Neural cell (in vitro differentiated cells): ENCODE measurements around the gene MAP1LC3A. TPM values are rescaled to one million over a fixed set of nuclear protein-coding genes. Genes with fewer than 3 reads are reported as not detected.

Experiments used
- H2AFZ ChIP-seq: fragments of 200-600, 300-800 bp; sonication (generic), shearing (Covaris generic); 2 replicates; pipeline ENCODE4 v1.6.0; 2014; ENCODE audit warnings: low read depth, mild to moderate bottlenecking, antibody characterized with exemption, low read length, moderate library complexity
- H3F3A ChIP-seq: fragments of 200-600 bp; shearing (Covaris generic); 2 replicates; pipeline ENCODE4 v1.6.1; 2016; ENCODE audit warnings: mild to moderate bottlenecking, moderate library complexity, mixed read lengths, antibody characterized with exemption, low read length; ENCODE audit not compliant: insufficient read depth, poor library complexity, severe bottlenecking
- H3K27ac ChIP-seq: fragments of 200-600, 300-800 bp; sonication (generic), shearing (Covaris generic); 2 replicates; pipeline ENCODE4 v1.5.1; 2014; ENCODE audit warnings: mild to moderate bottlenecking, low read length, moderate library complexity
- H3K27me3 ChIP-seq: fragments of 300-800, 200-600 bp; sonication (generic), shearing (Covaris generic); 2 replicates; pipeline ENCODE4 v1.6.0; 2014; ENCODE audit warnings: mild to moderate bottlenecking, low read depth, low read length, moderate library complexity; ENCODE audit not compliant: insufficient read depth
- H3K36me3 ChIP-seq: fragments of 300-800, 200-600 bp; sonication (generic), shearing (Covaris generic); 2 replicates; pipeline ENCODE4 v1.5.1; 2014; ENCODE audit warnings: mild to moderate bottlenecking, antibody characterized with exemption, low read length, moderate library complexity; ENCODE audit not compliant: insufficient read depth
- H3K4me2 ChIP-seq: fragments of 300-800, 200-600 bp; sonication (generic), shearing (Covaris generic); 2 replicates; pipeline ENCODE4 v1.6.0; 2014; ENCODE audit warnings: mild to moderate bottlenecking, low read length
- H3K4me3 ChIP-seq: fragments of 300-800, 200-600 bp; sonication (generic), shearing (Covaris generic); 2 replicates; pipeline ENCODE4 v1.5.1; 2014; ENCODE audit warnings: mild to moderate bottlenecking, low read length, moderate library complexity
- H3K79me2 ChIP-seq: fragments of 200-600 bp; shearing (Covaris generic); replicated peaks from 2 replicates; pipeline ENCODE4 v1.6.0; 2014; ENCODE audit warnings: mild to moderate bottlenecking, low read length, moderate library complexity; ENCODE audit not compliant: insufficient read depth
- H3K9ac ChIP-seq: fragments of 300-800, 200-600 bp; sonication (generic), shearing (Covaris generic); 2 replicates; pipeline ENCODE4 v1.6.1; 2016; ENCODE audit warnings: mild to moderate bottlenecking, low read length, mixed read lengths
- H3K9me2 ChIP-seq: fragments of 200-600 bp; shearing (Covaris generic); 2 replicates; pipeline ENCODE4 v1.6.1; 2016; ENCODE audit warnings: mild to moderate bottlenecking, low read length, mixed read lengths; ENCODE audit not compliant: insufficient read depth
- H3K9me3 ChIP-seq: fragments of 200-600, 300-800 bp; sonication (generic), shearing (Covaris generic); 2 replicates; pipeline ENCODE4 v1.6.1; 2016; ENCODE audit warnings: mild to moderate bottlenecking, mixed run types, low read length, moderate library complexity, mixed read lengths
- H4K20me1 ChIP-seq: fragments of 200-600 bp; shearing (Covaris generic); 2 replicates; pipeline ENCODE4 v1.6.1; 2016; ENCODE audit warnings: mild to moderate bottlenecking, mixed run types; ENCODE audit not compliant: insufficient read depth
- EP300 ChIP-seq: fragments of 450-650 bp; conservative IDR thresholded peaks from 2 replicates; pipeline ENCODE4 v1.6.1; 2014; ENCODE audit warnings: antibody characterized with exemption, mild to moderate bottlenecking, moderate library complexity; ENCODE audit not compliant: poor library complexity, severe bottlenecking
- EZH2 ChIP-seq: fragments of 200-600, 300-800 bp; shearing (Covaris generic), sonication (generic); IDR thresholded peaks from 2 replicates; pipeline ENCODE4 v1.6.1; 2014; ENCODE audit warnings: antibody characterized with exemption, low read length, borderline replicate concordance, mild to moderate bottlenecking; ENCODE audit not compliant: insufficient read depth, poor library complexity, severe bottlenecking
- MXI1 ChIP-seq: fragments of 450-650 bp; conservative IDR thresholded peaks from 2 replicates; pipeline ENCODE4 v1.6.1; 2014; ENCODE audit warnings: antibody characterized with exemption, mild to moderate bottlenecking; ENCODE audit not compliant: poor library complexity, severe bottlenecking
- POLR2AphosphoS5 ChIP-seq: IDR thresholded peaks from 2 replicates; pipeline ENCODE4 v1.6.1; 2012
- RAD21 ChIP-seq: fragments of 450-650 bp; conservative IDR thresholded peaks from 2 replicates; pipeline ENCODE4 v1.6.1; 2014; ENCODE audit warnings: antibody characterized with exemption, mild to moderate bottlenecking, moderate library complexity
- SMC3 ChIP-seq: fragments of 450-650 bp; conservative IDR thresholded peaks from 2 replicates; pipeline ENCODE4 v1.6.1; 2014; ENCODE audit warnings: antibody characterized with exemption, mild to moderate bottlenecking, moderate library complexity; ENCODE audit not compliant: poor library complexity
- TAF1 ChIP-seq: IDR thresholded peaks from 2 replicates; pipeline ENCODE4 v1.6.1; 2012; ENCODE audit warnings: low read depth
- polyA plus RNA-seq: library from polyadenylated mRNA; depleted of rRNA; stranded (reverse); fragments of >200 nt; gene quantifications from 2 replicates; pipeline ENCODE4 v1.2.3, GENCODE V29; 2014
- TF ChIP-seq, protein P1 (sequence below): IDR thresholded peaks from 2 replicates; pipeline ENCODE4 v1.6.1; 2012; ENCODE audit warnings: borderline replicate concordance
- TF ChIP-seq, protein P2 (sequence below): fragments of 450-650 bp; IDR thresholded peaks from 2 replicates; pipeline ENCODE4 v1.5.1; 2014; ENCODE audit warnings: antibody characterized with exemption, mild to moderate bottlenecking, moderate library complexity; ENCODE audit not compliant: poor library complexity, severe bottlenecking

MAP1LC3A gene
- polyA plus RNA-seq, 1 donor from 2014 or later: 56.2 TPM

DNA sequence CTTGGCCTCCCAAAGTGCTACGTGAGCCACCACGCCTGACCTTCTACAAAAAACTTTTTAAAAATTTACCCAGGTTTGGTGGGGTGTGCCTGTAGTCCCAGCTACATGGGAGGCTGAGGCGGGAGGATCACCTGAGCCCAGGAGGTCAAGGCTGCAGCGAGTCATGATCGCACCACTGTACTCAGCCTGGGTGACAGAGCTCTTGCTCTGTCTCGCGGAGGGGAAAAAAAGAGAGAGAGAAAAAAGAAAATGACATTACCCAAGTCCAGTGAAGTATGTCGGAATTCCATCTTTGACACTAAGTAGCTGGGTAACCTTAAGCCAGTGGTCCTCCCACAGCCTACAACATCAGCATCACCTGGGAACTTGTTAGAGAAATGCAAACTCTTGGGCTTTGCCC, 18.8 kb upstream of the MAP1LC3A start:
- no peak overlapping the region for H3K27ac ChIP-seq
- H3K36me3 ChIP-seq: no peaks in the 10 kb centered on the region
- H3K9me3 ChIP-seq: no peaks in the 10 kb centered on the region
- H3K79me2 ChIP-seq: no peaks in the 10 kb centered on the region
- no peaks in the 10 kb centered on the region for H3K27me3 ChIP-seq
- no peak overlapping the region for H2AFZ ChIP-seq
- no peaks in the 10 kb centered on the region for H3F3A ChIP-seq
- no peaks in the 10 kb centered on the region for H4K20me1 ChIP-seq
- TF ChIP-seq MXI1 (no peak), RAD21 (no peak), POLR2AphosphoS5 (no peak), EP300 (no peak), EZH2 (no peak), SMC3 (no peak), TAF1 (no peak)
- TF ChIP-seq, protein P1, sequence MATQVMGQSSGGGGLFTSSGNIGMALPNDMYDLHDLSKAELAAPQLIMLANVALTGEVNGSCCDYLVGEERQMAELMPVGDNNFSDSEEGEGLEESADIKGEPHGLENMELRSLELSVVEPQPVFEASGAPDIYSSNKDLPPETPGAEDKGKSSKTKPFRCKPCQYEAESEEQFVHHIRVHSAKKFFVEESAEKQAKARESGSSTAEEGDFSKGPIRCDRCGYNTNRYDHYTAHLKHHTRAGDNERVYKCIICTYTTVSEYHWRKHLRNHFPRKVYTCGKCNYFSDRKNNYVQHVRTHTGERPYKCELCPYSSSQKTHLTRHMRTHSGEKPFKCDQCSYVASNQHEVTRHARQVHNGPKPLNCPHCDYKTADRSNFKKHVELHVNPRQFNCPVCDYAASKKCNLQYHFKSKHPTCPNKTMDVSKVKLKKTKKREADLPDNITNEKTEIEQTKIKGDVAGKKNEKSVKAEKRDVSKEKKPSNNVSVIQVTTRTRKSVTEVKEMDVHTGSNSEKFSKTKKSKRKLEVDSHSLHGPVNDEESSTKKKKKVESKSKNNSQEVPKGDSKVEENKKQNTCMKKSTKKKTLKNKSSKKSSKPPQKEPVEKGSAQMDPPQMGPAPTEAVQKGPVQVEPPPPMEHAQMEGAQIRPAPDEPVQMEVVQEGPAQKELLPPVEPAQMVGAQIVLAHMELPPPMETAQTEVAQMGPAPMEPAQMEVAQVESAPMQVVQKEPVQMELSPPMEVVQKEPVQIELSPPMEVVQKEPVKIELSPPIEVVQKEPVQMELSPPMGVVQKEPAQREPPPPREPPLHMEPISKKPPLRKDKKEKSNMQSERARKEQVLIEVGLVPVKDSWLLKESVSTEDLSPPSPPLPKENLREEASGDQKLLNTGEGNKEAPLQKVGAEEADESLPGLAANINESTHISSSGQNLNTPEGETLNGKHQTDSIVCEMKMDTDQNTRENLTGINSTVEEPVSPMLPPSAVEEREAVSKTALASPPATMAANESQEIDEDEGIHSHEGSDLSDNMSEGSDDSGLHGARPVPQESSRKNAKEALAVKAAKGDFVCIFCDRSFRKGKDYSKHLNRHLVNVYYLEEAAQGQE: no peak
- TF ChIP-seq, protein P2, sequence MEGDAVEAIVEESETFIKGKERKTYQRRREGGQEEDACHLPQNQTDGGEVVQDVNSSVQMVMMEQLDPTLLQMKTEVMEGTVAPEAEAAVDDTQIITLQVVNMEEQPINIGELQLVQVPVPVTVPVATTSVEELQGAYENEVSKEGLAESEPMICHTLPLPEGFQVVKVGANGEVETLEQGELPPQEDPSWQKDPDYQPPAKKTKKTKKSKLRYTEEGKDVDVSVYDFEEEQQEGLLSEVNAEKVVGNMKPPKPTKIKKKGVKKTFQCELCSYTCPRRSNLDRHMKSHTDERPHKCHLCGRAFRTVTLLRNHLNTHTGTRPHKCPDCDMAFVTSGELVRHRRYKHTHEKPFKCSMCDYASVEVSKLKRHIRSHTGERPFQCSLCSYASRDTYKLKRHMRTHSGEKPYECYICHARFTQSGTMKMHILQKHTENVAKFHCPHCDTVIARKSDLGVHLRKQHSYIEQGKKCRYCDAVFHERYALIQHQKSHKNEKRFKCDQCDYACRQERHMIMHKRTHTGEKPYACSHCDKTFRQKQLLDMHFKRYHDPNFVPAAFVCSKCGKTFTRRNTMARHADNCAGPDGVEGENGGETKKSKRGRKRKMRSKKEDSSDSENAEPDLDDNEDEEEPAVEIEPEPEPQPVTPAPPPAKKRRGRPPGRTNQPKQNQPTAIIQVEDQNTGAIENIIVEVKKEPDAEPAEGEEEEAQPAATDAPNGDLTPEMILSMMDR: no peak
- H3K9ac ChIP-seq: no peak overlapping the region
- no peaks in the 10 kb centered on the region for H3K9me2 ChIP-seq
- H3K4me2 ChIP-seq: no peak overlapping the region
- no peak overlapping the region for H3K4me3 ChIP-seq

DNA sequence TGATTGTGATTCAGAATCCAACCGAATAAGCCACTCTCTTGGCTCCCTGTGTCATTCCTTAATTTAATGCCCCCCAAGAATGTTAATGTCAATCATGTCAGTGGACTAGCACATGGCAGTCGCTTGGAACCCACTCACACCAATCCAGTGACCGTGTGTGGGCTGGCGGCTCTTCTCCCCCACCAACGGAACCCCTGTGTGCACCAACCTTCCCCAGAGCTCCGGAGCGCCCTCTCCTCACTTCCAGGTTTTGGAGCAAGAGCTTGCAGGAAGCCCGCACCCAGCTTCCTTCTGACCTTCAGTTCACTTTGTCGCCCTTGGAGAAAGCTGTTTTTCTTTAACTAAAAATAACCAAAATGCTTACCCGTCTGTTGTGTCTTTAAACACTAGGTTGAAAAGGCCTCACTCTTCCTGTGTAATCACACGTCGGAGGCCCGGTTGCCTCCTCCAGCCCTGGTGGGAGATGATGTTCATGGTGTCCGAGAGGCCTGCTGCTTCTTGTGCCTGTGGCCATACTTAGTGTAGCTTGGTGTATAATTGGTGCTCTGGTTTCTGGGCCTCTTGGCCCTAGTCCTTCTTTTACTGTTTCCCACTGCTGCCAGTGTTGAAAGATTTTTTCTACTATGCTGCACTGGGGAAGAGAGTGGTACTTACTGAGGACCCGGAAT, 17.8 kb upstream of the MAP1LC3A start:
- H3F3A ChIP-seq: no peaks in the 10 kb centered on the region
- H3K9me2 ChIP-seq: no peaks in the 10 kb centered on the region
- H3K79me2 ChIP-seq: no peaks in the 10 kb centered on the region
- H3K36me3 ChIP-seq: no peaks in the 10 kb centered on the region
- no peak overlapping the region for H3K4me2 ChIP-seq
- no peaks in the 10 kb centered on the region for H3K9me3 ChIP-seq
- no peak overlapping the region for H3K9ac ChIP-seq
- H2AFZ ChIP-seq: no peak overlapping the region
- no peak overlapping the region for H3K4me3 ChIP-seq
- no peaks in the 10 kb centered on the region for H3K27me3 ChIP-seq
- no peak for TF ChIP-seq SMC3
- no peak for TF ChIP-seq POLR2AphosphoS5
- TF ChIP-seq MXI1: no peak
- no peak for TF ChIP-seq EZH2
- no peak for TF ChIP-seq TAF1
- TF ChIP-seq, protein P1: no peak
- TF ChIP-seq, protein P2: no peak
- no peak for TF ChIP-seq EP300
- TF ChIP-seq RAD21: no peak
- no peak overlapping the region for H3K27ac ChIP-seq
- no peaks in the 10 kb centered on the region for H4K20me1 ChIP-seq
